HEK293T (cell line): ENCODE measurements around the gene ETNPPL.

Source experiments
- ARNT ChIP-seq: fragments of 450-650 bp; IDR thresholded peaks from 2 replicates; pipeline ENCODE4 v1.6.1; 2017; ENCODE audit warnings: mild to moderate bottlenecking
- BHLHE40 ChIP-seq: fragments of 450-650 bp; IDR thresholded peaks from 2 replicates; pipeline ENCODE4 v1.6.1; 2016; ENCODE audit warnings: mild to moderate bottlenecking, moderate library complexity, borderline replicate concordance
- CTBP1 ChIP-seq: fragments of 450-650 bp; IDR thresholded peaks from 2 replicates; pipeline ENCODE4 v1.6.1; 2016; ENCODE audit warnings: borderline replicate concordance
- ELF4 ChIP-seq: fragments of 450-650 bp; IDR thresholded peaks from 2 replicates; pipeline ENCODE4 v1.6.1; 2017; ENCODE audit warnings: antibody characterized with exemption
- FOXA1 ChIP-seq: fragments of 450-650 bp; IDR thresholded peaks from 2 replicates; pipeline ENCODE4 v1.6.1; 2016; ENCODE audit warnings: mild to moderate bottlenecking
- FOXK2 ChIP-seq: fragments of 450-650 bp; IDR thresholded peaks from 2 replicates; pipeline ENCODE4 v1.6.1; 2016; ENCODE audit warnings: mild to moderate bottlenecking
- FOXM1 ChIP-seq: fragments of 450-650 bp; IDR thresholded peaks from 2 replicates; pipeline ENCODE4 v1.6.1; 2017; ENCODE audit warnings: mild to moderate bottlenecking, borderline replicate concordance
- HDGF ChIP-seq: fragments of 450-650 bp; IDR thresholded peaks from 2 replicates; pipeline ENCODE4 v1.6.1; 2017; ENCODE audit warnings: antibody characterized with exemption, borderline replicate concordance
- NFRKB ChIP-seq: fragments of 450-650 bp; IDR thresholded peaks from 2 replicates; pipeline ENCODE4 v1.6.1; 2016; ENCODE audit warnings: mild to moderate bottlenecking, moderate library complexity
- PKNOX1 ChIP-seq: fragments of 450-650 bp; IDR thresholded peaks from 2 replicates; pipeline ENCODE4 v1.6.1; 2016
- SP1 ChIP-seq: fragments of 450-650 bp; IDR thresholded peaks from 2 replicates; pipeline ENCODE4 v1.6.1; 2017
- SUZ12 ChIP-seq: fragments of 450-650 bp; IDR thresholded peaks from 2 replicates; pipeline ENCODE4 v1.6.1; 2016; ENCODE audit warnings: mild to moderate bottlenecking
- ZNF384 ChIP-seq: fragments of 450-650 bp; IDR thresholded peaks from 2 replicates; pipeline ENCODE4 v1.6.1; 2016

- no peak for TF ChIP-seq ELF4
- no peak for TF ChIP-seq PKNOX1
- TF ChIP-seq ZNF384, result no peak
- no peak for TF ChIP-seq BHLHE40
- no peak for TF ChIP-seq FOXK2
- TF ChIP-seq FOXA1, result no peak
- no peak for TF ChIP-seq HDGF
- no peak for TF ChIP-seq SP1
- TF ChIP-seq NFRKB, result no peak
- no peak for TF ChIP-seq CTBP1
- TF ChIP-seq FOXM1, result no peak
- no peak for TF ChIP-seq SUZ12
- TF ChIP-seq ARNT, result no peak
Observed at GRCh38 chr4:108730579-108730978, 32.3 kb downstream of the ETNPPL start.
